ENCODE results near the gene ASB2.

The ASB2 gene

GRCh38 chr14:93951635-93952540 lies 24.5 kb downstream of the ASB2 start:
- no peak for FAIRE-seq
- no peak for DNase-seq (ENCODE audit: low spot score)

DNA sequence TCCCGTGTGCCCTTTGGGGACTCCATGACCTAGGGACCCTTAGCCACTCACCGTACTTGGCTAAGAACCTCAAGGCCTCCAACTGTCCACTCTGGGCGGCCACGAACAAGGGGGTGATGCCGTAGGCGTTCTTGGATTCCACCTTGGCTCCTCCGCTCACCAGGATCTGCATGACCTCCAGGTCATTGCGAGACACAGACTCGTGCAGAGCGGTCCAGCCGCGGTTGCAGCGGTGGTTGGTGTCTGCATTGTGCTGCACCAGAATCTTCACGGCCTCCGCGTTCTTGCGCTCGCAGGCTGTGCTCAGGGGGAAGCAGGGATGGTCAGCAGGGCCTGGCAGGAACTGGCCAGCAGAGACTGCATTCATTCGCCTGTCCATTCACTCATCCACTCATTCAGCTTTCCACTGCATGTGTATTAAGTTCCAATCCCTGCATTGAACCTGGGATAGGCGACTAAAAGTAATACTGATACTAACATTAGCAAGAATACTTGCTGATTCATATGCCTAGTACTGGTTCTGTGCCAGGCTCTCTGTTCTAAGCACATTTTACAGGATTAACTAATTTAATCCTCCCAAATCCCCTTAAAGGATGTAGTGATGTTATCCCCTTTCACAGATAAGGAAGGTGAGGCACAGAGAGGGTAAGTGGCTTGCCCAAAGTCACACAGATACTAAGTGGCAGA lies 25.3 kb downstream of the ASB2 start:
- FAIRE-seq: no peak
- no peak for DNase-seq (ENCODE audit: low spot score)

- FAIRE-seq: no peak
- no peak for DNase-seq (ENCODE audit: low spot score)
Observed at GRCh38 chr14:93949511-93950075, 26.8 kb downstream of the ASB2 start.

- DNase-seq (ENCODE audit: low spot score): no peak
- no peak for FAIRE-seq
Observed at GRCh38 chr14:93947282-93947681, 29.1 kb downstream of the ASB2 start.

GRCh38 chr14:93946541-93947090 lies 29.8 kb downstream of the ASB2 start:
- DNase-seq (ENCODE audit: low spot score): no peak
- no peak for FAIRE-seq

GRCh38 chr14:93946104-93946503 lies 30.3 kb downstream of the ASB2 start:
- FAIRE-seq (no peak), DNase-seq (ENCODE audit: low spot score) (no peak)

DNA sequence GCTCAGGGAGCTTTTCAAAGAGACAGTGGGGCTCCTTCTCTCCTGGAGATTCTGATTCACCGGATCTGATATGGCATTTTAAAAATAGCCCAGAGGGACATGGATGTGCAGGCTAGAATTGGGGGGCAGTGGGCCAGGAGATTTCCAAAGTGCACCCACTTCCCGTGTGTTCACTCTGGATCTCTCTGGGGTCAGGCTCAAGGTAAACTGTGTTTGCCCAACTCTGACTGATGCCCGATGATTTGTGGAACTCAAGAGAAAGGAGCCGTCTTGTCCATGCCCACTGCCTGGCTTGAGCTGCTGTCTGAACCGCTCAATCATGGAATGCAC lies 31.3 kb downstream of the ASB2 start:
- DNase-seq (ENCODE audit: low spot score) (no peak), FAIRE-seq (no peak)

GRCh38 chr14:93944348-93945069 lies 31.9 kb downstream of the ASB2 start:
- no peak for FAIRE-seq
- no peak for DNase-seq (ENCODE audit: low spot score)

DNA sequence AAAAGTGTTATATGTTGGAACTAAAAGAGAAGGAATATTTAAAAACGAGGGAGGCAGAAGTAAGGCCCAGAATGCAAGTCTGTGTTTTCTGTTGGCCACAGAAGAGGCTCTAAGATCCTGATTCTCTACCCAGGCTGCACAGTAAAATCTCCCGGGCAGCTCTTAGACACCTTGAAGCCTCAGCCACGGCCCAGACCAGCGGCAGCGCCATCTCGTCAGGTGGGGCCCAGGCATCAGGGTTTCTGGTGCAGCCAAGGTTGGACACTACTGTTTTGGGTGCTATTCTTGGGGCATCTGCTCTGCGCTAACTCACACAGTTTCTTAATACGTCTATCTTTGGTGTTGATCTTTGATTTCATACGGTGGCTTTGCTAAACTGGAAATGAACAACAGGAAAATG lies 32.4 kb downstream of the ASB2 start:
- no peak for FAIRE-seq

DNA sequence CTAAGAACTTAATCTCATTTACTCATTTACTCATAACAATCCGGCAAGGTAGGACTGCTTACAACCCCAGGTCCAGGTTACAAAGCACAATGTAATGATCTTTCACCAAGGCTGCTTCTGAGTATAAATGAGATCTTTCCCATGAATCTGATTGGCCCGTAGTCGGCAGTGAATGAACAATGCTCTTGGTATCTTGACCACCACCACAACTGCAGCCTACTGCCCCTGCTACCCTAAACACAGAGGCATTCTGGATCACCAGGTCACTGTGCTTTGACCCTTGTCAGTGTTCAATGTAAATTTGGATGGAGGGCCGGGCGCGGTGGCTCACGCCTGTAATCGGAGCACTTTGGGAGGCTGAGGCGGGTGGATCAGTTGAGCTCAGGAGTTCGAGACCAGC lies 33.3 kb downstream of the ASB2 start:
- no peak for FAIRE-seq

More for the DNA sequence above, 32.4 kb downstream of the ASB2 start:
- no peak for DNase-seq (ENCODE audit: low spot score)

GRCh38 chr14:93941293-93941910 lies 35.0 kb downstream of the ASB2 start:
- DNase-seq (ENCODE audit: low spot score) (peak; percentile 47), FAIRE-seq (no peak)

More for the DNA sequence above, 33.3 kb downstream of the ASB2 start:
- DNase-seq (ENCODE audit: low spot score): no peak

GRCh38 chr14:93940437-93940836 lies 35.9 kb downstream of the ASB2 start:
- no peak for FAIRE-seq
- no peak for DNase-seq (ENCODE audit: low spot score)

DNA sequence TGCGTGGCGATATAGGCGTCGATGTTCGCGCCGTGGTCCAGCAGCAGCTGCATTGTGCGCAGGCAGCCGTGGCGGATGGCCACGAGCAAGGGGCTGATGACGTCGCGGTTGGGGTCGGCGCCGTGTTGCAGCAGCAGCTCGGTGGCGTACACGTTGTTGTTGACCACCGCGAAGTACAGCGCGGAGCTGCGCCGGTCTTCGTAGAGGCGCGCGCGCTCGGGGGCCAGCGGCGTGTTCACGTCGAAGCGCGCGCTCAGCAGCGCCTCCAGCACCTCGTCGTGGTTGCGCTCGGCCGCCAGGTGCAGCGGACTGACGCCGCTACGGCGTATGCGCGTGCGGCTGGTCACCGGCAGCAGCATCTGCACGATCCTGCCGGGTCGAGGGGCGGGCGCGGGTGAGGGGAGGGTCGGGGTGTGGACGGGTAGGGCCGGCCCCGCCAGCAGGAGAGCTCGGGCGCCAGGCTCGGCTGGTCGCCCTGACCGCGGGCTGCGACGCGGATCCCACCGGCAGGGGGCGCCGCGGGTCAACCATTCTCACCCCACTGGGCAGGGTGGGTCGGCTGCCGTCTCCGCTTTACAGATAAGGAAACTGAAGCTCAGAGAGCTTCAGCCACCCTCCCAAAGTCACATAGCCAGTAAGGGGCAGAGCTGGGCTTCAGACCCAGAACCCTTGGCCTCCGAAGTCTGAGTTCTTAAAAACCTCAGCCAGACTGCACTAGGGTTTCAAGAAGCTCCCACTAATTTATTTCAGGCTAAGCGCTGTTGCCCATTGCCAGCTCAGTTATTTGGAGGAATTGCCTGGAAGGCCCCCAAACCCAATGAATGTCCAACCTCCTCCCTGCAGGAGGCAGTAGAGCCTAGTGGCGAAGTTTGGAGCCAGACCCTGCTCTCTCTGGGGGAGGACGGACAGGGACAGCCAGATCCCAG lies 36.8 kb downstream of the ASB2 start:
- peak; percentile 67 for DNase-seq (ENCODE audit: low spot score)
- no peak for FAIRE-seq

DNA sequence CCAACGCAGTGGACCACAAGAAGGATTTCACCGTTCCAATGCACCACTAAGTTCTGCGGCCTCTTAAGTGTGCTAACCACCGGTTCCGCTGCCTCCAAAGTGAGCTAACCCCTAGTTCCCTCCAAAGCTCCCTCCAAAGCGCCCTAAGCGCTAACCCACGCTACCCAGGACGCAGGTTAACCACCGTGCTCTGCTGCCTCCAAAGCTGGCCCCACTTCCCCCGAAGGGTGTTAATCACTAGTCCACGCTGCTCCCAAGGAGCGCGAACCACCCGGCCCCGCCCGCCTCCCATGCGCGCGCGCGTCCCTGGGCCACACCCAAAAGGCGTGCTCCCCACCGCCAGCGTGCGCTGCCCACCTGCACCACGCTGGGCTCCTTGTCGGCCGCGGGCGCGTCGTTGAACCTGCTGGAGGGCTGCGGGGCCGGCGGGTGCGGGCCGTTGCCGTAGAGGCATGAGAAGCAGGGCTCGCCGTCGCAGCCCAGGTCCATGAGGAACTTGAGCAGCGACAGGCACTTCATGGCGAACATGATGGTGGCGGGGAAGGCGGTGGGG lies 37.5 kb downstream of the ASB2 start:
- no peak for DNase-seq (ENCODE audit: low spot score)
- no peak for FAIRE-seq

DNA sequence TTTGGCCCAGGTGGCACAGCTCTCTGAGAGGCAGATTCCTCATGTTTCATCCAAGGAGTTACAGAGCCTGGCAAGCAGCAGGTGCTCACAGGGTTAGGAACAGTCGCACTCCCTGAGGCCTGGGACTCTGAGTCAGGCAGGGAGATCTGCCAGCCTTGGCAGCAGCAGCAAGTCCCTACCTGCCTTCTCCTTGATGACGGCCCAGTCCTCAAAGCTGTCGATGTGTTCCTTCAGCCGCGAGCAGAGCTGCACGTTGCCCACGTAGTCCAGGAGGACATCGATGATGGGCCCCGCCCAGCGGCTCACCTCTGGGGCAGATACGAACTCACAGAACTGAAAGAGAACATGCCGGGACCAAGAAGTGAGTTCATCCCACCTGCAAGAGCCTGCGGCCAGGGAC lies 38.9 kb downstream of the ASB2 start:
- no peak for DNase-seq (ENCODE audit: low spot score)
- no peak for FAIRE-seq

GRCh38 chr14:93936926-93937325 lies 39.4 kb downstream of the ASB2 start:
- no peak for DNase-seq (ENCODE audit: low spot score)
- FAIRE-seq: no peak

DNA sequence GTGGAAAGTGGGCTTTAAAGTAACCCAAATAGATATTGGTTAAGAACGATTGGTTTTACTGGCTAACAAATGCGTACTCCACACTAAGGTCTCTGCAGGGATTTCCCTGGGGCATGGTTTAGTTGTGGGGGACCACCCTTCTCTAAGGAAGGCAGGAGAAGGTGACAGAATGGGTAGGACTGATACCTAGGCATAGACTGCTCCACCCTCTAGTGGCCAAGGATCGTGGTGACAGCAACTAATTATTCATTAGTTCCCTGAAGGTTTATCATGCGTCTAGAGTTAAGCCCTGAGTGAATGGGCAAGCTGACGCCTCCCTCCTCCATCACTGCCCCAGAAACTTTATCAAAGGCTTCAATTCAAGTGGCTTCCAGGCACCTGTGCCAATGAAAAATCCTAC lies 40.1 kb downstream of the ASB2 start:
- peak; percentile 30 for DNase-seq (ENCODE audit: low spot score)
- no peak for FAIRE-seq

DNA sequence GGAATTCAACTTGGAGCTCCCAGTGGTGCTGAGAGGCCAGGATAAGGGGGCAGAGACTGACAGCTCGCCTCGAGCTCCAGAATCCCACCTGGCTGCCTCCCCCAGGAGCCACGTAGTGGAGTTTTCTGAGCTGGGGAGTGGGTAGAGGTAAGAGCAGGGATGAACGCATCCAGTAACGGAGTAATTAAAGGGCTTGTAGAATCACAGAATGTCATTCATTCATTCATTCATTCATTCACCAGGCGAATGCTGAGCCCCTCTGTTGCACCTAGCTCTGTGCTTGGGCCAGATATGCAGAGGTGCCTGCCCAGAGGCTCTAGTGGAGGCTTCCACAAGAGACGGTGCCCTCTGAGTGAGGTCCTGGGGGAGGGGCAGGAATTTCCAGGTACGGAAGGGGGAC lies 41.2 kb downstream of the ASB2 start:
- FAIRE-seq: no peak
- no peak for DNase-seq (ENCODE audit: low spot score)

GRCh38 chr14:93932642-93933041 lies 43.7 kb downstream of the ASB2 start:
- no peak for FAIRE-seq
- DNase-seq (ENCODE audit: low spot score): no peak

DNA sequence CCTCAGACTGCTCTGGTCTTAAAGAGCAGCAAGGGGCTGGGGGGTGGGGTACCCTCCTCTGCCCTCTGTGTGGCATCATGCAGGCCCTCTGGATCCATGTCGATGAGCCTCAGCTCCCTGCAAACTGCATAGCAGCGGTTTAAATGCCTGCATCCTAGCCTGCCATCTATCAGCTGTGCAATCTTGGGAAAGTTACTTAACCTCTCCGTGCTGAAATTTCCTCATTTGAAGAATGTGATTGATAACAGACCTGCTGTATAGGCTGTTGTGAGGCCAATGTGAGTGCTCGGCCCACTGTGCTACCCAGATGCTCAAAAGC lies 45.4 kb downstream of the ASB2 start:
- DNase-seq (ENCODE audit: low spot score): no peak
- FAIRE-seq: no peak
